IMR-90 (cell line): ENCODE measurements around the gene PHACTR2. TPM values are rescaled to one million over a fixed set of nuclear protein-coding genes. Genes with fewer than 3 reads are reported as not detected.
"Not testable (repeated sequence)": the region's sequence is repeated elsewhere in the genome, so short reads cannot be mapped to it uniquely, and the experiment has no call there.

ENCODE experiments used
- ATAC-seq: fragments of 200-7000 bp; cut with Tn5 transposase; 2 replicates; pipeline ENCODE4 v1.9.1; 2020; ENCODE audit warnings: low read depth, mild to moderate bottlenecking, moderate library complexity
- BruUV-seq: library from RNA; stranded (reverse); fragments of 400-500 nt; replicated peaks from 2 replicates; lab custom pipeline; 2021; lab: Mats Ljungman, UMichigan
- CTCF ChIA-PET: fragments of 300-600 bp; formaldehyde crosslinking; extraction: SDS; loops from one replicate; lab custom pipeline; 2021; ENCODE audit warnings: antibody characterized with exemption; lab: Yijun Ruan, JAX
- POLR2A ChIA-PET: fragments of 300-600 bp; sonication (Branson Sonifier 250); formaldehyde crosslinking; loops from one replicate; lab custom pipeline; 2022; ENCODE audit warnings: antibody characterized with exemption; ENCODE audit not compliant: unreplicated experiment; lab: Charles Lee
- DNase-seq: peaks from one replicate; pipeline ENCODE4 v3.0.0; 2013
- H2AFZ ChIP-seq: replicated peaks from 2 replicates; pipeline ENCODE3; 2013; ENCODE audit warnings: low read length, mild to moderate bottlenecking; ENCODE audit not compliant: poor library complexity
- H2AK5ac ChIP-seq: 2 replicates; pipeline ENCODE4 v1.6.1; 2013; ENCODE audit warnings: low read depth, low read length, inconsistent platforms
- H2AK9ac ChIP-seq: replicated peaks from 2 replicates; pipeline ENCODE3; 2013; ENCODE audit warnings: mild to moderate bottlenecking, low read depth, low read length, moderate library complexity; ENCODE audit not compliant: poor library complexity
- H2BK120ac ChIP-seq: 2 replicates; pipeline ENCODE4 v1.6.1; 2013; ENCODE audit warnings: low read depth, low read length, inconsistent platforms
- H2BK15ac ChIP-seq: 3 replicates; pipeline ENCODE4 v1.6.1; 2013; ENCODE audit warnings: low read depth, low read length, inconsistent platforms
- H2BK20ac ChIP-seq: 2 replicates; pipeline ENCODE4 v1.6.1; 2013; ENCODE audit warnings: low read depth, mild to moderate bottlenecking, inconsistent platforms, low read length, moderate library complexity
- H2BK5ac ChIP-seq: 2 replicates; pipeline ENCODE4 v1.6.1; 2013; ENCODE audit warnings: mild to moderate bottlenecking, low read depth, low read length, inconsistent platforms; ENCODE audit not compliant: poor library complexity, severe bottlenecking
- H3K14ac ChIP-seq: replicated peaks from 2 replicates; pipeline ENCODE4 v1.6.1; 2013; ENCODE audit warnings: low read depth, low read length, inconsistent platforms
- H3K18ac ChIP-seq: 2 replicates; pipeline ENCODE4 v1.6.1; 2013; ENCODE audit warnings: low read depth, low read length, control low read depth
- H3K23ac ChIP-seq: 2 replicates; pipeline ENCODE4 v1.6.1; 2013; ENCODE audit warnings: low read depth, low read length, inconsistent platforms
- H3K27ac ChIP-seq: 2 replicates; pipeline ENCODE4 v1.5.1; 2013; ENCODE audit warnings: mild to moderate bottlenecking, control low read depth, low read length; ENCODE audit not compliant: insufficient read depth
- H3K27me3 ChIP-seq: 2 replicates; pipeline ENCODE4 v1.6.1; 2013; ENCODE audit warnings: low read length; ENCODE audit not compliant: control insufficient read depth, insufficient read depth
- H3K36me3 ChIP-seq: 2 replicates; pipeline ENCODE4 v1.6.1; 2013; ENCODE audit warnings: low read length, mixed read lengths; ENCODE audit not compliant: control insufficient read depth, insufficient read depth
- H3K4ac ChIP-seq: 2 replicates; pipeline ENCODE4 v1.6.1; 2013; ENCODE audit warnings: low read depth, low read length, inconsistent platforms
- H3K4me1 ChIP-seq: 2 replicates; pipeline ENCODE4 v1.6.1; 2013; ENCODE audit warnings: low read length, mixed read lengths; ENCODE audit not compliant: control insufficient read depth, insufficient read depth
- H3K4me2 ChIP-seq: 2 replicates; pipeline ENCODE4 v1.6.1; 2013; ENCODE audit warnings: low read depth, mild to moderate bottlenecking, control low read depth, low read length, moderate library complexity
- H3K4me3 ChIP-seq: 2 replicates; pipeline ENCODE4 v1.5.1; 2013; ENCODE audit warnings: low read depth, mild to moderate bottlenecking, control low read depth, low read length, moderate library complexity; ENCODE audit not compliant: insufficient read depth
- H3K56ac ChIP-seq: 2 replicates; pipeline ENCODE4 v1.6.1; 2013; ENCODE audit warnings: low read length, inconsistent platforms; ENCODE audit not compliant: insufficient read depth; ENCODE audit errors: extremely low read depth
- H3K79me1 ChIP-seq, 2 experiments: 2 replicates each; pipeline ENCODE4 v1.6.1; 2013; ENCODE audit warnings: low read length in 2 of 2, inconsistent platforms in 1 of 2, low read depth in 1 of 2
- H3K9ac ChIP-seq: 2 replicates; pipeline ENCODE4 v1.6.1; 2013; ENCODE audit warnings: low read depth, low read length, control low read depth
- H3K9me1 ChIP-seq: 2 replicates; pipeline ENCODE4 v1.6.1; 2013; ENCODE audit warnings: low read length, inconsistent platforms; ENCODE audit not compliant: insufficient read depth
- H3K9me3 ChIP-seq: 2 replicates; pipeline ENCODE4 v1.6.1; 2013; ENCODE audit warnings: low read length; ENCODE audit not compliant: control insufficient read depth, insufficient read depth
- H4K20me1 ChIP-seq: 2 replicates; pipeline ENCODE4 v1.6.1; 2013; ENCODE audit warnings: low read length, inconsistent platforms; ENCODE audit not compliant: insufficient read depth
- H4K5ac ChIP-seq: 2 replicates; pipeline ENCODE4 v1.6.1; 2013; ENCODE audit warnings: mild to moderate bottlenecking, low read depth, low read length, control low read depth
- H4K8ac ChIP-seq, 2 experiments: 2 replicates each; pipeline ENCODE4 v1.6.1; 2013; ENCODE audit warnings: low read depth in 2 of 2, low read length in 2 of 2, control low read depth in 1 of 2, inconsistent platforms in 1 of 2
- H4K91ac ChIP-seq: 2 replicates; pipeline ENCODE4 v1.6.1; 2013; ENCODE audit warnings: low read depth, low read length, inconsistent platforms; ENCODE audit not compliant: insufficient read depth
- BHLHE40 ChIP-seq: fragments of 150-350 bp; IDR thresholded peaks from 2 replicates; pipeline ENCODE4 v1.6.1; 2016; ENCODE audit warnings: mild to moderate bottlenecking, low read depth, low read length
- FOS ChIP-seq: fragments of 150-350 bp; IDR thresholded peaks from 2 replicates; pipeline ENCODE4 v1.6.1; 2016; ENCODE audit warnings: low read depth, low read length
- POLR2A ChIP-seq: IDR thresholded peaks from 2 replicates; pipeline ENCODE4 v1.6.1; 2012; ENCODE audit warnings: mild to moderate bottlenecking, low read depth, low read length
- WGBS, 2 experiments: methylation state at CpG; one replicate each; pipeline versions ENCODE4 v1.1.5 to v1.1.7; 2013; ENCODE audit warnings: missing lambda C conversion rate in 2 of 2; ENCODE audit not compliant: insufficient read length in 1 of 2; ENCODE audit errors: extremely low coverage in 2 of 2; 5-methylcytosine and 5-hydroxymethylcytosine counted together
- dilution Hi-C: fragments of 300-500 bp; cut with HindIII; formaldehyde crosslinking; loops from one replicate; pipeline ENCODE4 v1.14.3; 2018; ENCODE audit warnings: low sequenced_read_pairs; ENCODE audit not compliant: unreplicated experiment
- in situ Hi-C: fragments of 300-500 bp; cut with MboI; formaldehyde crosslinking; loops from 3 replicates; pipeline ENCODE4 v1.14.3; 2019; ENCODE audit warnings: low sequenced_read_pairs, inconsistent platforms, mixed read lengths
- intact Hi-C: fragments of 100-400 bp; cut with micrococcal nuclease; formaldehyde crosslinking; loops from 2 replicates; pipeline ENCODE4 v1.10.0; 2022
- polyA plus RNA-seq, 3 experiments: library from polyadenylated mRNA; depleted of rRNA; stranded (reverse); fragments of >200 nt; gene quantifications; 2 replicates each; pipeline ENCODE4 v1.2.3, GENCODE V29; 2012; ENCODE audit warnings: low replicate concordance in 1 of 3
- total RNA-seq: library from RNA; depleted of rRNA; stranded (reverse); fragments of >200 nt; gene quantifications from 2 replicates; pipeline ENCODE4 v1.2.3, GENCODE V29; 2012

Gene PHACTR2
- total and polyA plus RNA-seq, 2 of the 4 experiments (the other 2 are of a cell fraction) = 14.5 to 74.2 TPM

- 46% methylated on average over 6 of the region's 12 CpGs; no CpG with 5 or more reads in 1 of the 2 experiments for WGBS, 2 experiments
Observed at GRCh38 chr6:143629104-143630080, 48.4 kb upstream of the PHACTR2 start.

GRCh38 chr6:143631196-143631595 is 46.6 kb upstream of the PHACTR2 start:
- H2BK15ac ChIP-seq, H2AK9ac ChIP-seq, H2BK5ac ChIP-seq, H3K9me1 ChIP-seq, H2AFZ ChIP-seq, POLR2A ChIA-PET, H3K18ac ChIP-seq, dilution Hi-C loops, H3K4me1 ChIP-seq, H3K23ac ChIP-seq, BruUV-seq, H3K9ac ChIP-seq, H2BK20ac ChIP-seq, H4K20me1 ChIP-seq, H3K27me3 ChIP-seq, intact Hi-C loops, H3K27ac ChIP-seq, H3K79me1 ChIP-seq, H2AK5ac ChIP-seq, H3K14ac ChIP-seq, H3K56ac ChIP-seq, H3K4ac ChIP-seq, H4K91ac ChIP-seq, DNase-seq, H4K8ac ChIP-seq, H3K4me2 ChIP-seq, ATAC-seq, H3K9me3 ChIP-seq, CTCF ChIA-PET, H4K5ac ChIP-seq, H3K4me3 ChIP-seq, in situ Hi-C loops, H3K36me3 ChIP-seq, H2BK120ac ChIP-seq: not testable (repeated sequence)
- WGBS, 2 experiments = no CpG with 5 or more reads among the region's 4 CpGs

More at GRCh38 chr6:143629104-143630080, 48.4 kb upstream of the PHACTR2 start:
- Histone ChIP-seq H3K27me3 (no peaks in the 10 kb centered on the region), H2BK20ac (no peak overlapping the region), H3K36me3 (no peaks in the 10 kb centered on the region), H3K4ac (peak overlapping the region; percentile 57; the same call in 1 of the 2 replicates), H4K5ac (no peak overlapping the region), H2AFZ (peak overlapping the region; percentile 71), H3K9me1 (peaks cover 4% of the 10 kb centered on the region), H4K91ac (no peak overlapping the region), H3K9ac (no peak overlapping the region), H3K4me2 (peak overlapping the region; percentile 58), H2AK5ac (peak overlapping the region; percentile 35; the same call in 1 of the 2 replicates), H3K56ac (no peak overlapping the region), H3K27ac (no peak overlapping the region), H2AK9ac (peak overlapping the region; percentile 51), H3K4me1 (0 out of 2 replicates have a peak, but pooled peaks cover 1% of the 10 kb centered on the region), H2BK5ac (no peak overlapping the region), H3K18ac (no peak overlapping the region), H3K14ac (peak overlapping the region; percentile 90), H4K20me1 (no peaks in the 10 kb centered on the region), H3K4me3 (no peak overlapping the region), H2BK120ac (0 out of 2 replicates have a peak overlapping the region, but pooled peaks have one; percentile 48), H3K79me1 (peaks cover 0 to 3% of the 10 kb centered on the region in 2 experiments; a peak in 1 of 4 replicates), H4K8ac (peak overlapping the region in 1 of 2 experiments; percentile 40; a peak in 1 of 4 replicates), H3K23ac (no peak overlapping the region), H2BK15ac (no peak overlapping the region; the same call in 2 of the 3 replicates), H3K9me3 (no peaks in the 10 kb centered on the region)
- DNase-seq (peak; percentile 80), ATAC-seq (peak; percentile 83)
- POLR2A ChIA-PET = no interaction called here
- dilution Hi-C loops = no loop called here
- BruUV-seq = no TSS peak
- intact Hi-C loops = loop anchor here (5.0 kb wide), 1 partner anchor 43 kb away; no protein-coding TSS in a partner anchor
- CTCF ChIA-PET = interaction anchor here (0.6 kb wide), 1 partner anchor 502 kb away, joined by 3 read pairs; no protein-coding TSS in a partner anchor
- peak; percentile 39; the same call in 1 of the 2 replicates for TF ChIP-seq BHLHE40
- TF ChIP-seq POLR2A = no peak
- TF ChIP-seq FOS = no peak
- in situ Hi-C loops = no loop called here
